Stimulated activated CD4-positive, alpha-beta T cell treated with anti-CD3 and anti-CD28 coated beads, Interleukin-4, amount 100 ng/mL, for 4 hours (primary cell): ENCODE results near the gene ANKRD9.
A peak's percentile ranks its signal among the peaks of the same experiment; 100 is the strongest.
"Not testable (repeated sequence)": the region's sequence is repeated elsewhere in the genome, so short reads cannot be mapped to it uniquely, and the experiment has no call there.

ENCODE experiments used
- DNase-seq, 2 experiments: peaks; one replicate each; pipeline ENCODE4 v3.0.0-alpha.2; 2020

ANKRD9 gene, protein sequence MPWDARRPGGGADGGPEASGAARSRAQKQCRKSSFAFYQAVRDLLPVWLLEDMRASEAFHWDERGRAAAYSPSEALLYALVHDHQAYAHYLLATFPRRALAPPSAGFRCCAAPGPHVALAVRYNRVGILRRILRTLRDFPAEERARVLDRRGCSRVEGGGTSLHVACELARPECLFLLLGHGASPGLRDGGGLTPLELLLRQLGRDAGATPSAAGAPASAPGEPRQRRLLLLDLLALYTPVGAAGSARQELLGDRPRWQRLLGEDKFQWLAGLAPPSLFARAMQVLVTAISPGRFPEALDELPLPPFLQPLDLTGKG

GRCh38 chr14:102509746-102510615 lies at the start of gene ANKRD9:
TSS of gene ANKRD9 (minus strand) at chr14:102509776. CDS start at chr14:102507889, 1,887 bp downstream.
- peak; percentile 85 to 91 for DNase-seq

GRCh38 chr14:102558556-102558955 lies 49.0 kb upstream of the ANKRD9 start:
- DNase-seq: no peak

- DNase-seq: no peak
Measured at GRCh38 chr14:102557434-102558226, 48.1 kb upstream of the ANKRD9 start.

DNA sequence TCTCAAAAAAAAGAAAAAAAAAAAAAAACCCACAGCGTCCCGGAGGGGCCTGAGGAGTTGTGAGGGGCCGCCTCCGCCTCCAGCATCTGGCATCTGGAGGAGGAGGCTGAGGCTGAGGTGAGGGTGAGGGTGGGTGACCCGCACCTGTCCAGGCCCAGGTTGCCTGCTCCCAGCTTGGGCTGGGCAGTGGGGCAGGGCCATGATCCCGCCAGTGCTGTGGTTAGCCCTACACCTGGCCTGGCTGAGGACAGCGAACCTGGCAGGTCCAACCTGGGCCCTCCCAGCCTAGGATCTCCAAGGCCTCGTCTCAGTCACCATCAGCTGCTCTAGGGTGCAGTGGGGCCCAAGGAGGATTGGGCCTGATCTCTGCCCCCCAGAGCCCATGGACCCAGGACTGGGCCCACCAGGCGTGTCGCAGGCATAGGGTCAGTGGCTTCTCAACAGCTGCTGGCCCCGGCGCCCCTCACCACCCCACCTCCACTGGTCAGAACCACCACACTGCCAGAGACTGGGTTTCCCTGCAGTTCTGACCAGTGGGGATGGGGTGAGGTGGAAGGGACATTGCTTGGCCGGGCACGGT lies 46.6 kb upstream of the ANKRD9 start:
- no peak for DNase-seq

DNA sequence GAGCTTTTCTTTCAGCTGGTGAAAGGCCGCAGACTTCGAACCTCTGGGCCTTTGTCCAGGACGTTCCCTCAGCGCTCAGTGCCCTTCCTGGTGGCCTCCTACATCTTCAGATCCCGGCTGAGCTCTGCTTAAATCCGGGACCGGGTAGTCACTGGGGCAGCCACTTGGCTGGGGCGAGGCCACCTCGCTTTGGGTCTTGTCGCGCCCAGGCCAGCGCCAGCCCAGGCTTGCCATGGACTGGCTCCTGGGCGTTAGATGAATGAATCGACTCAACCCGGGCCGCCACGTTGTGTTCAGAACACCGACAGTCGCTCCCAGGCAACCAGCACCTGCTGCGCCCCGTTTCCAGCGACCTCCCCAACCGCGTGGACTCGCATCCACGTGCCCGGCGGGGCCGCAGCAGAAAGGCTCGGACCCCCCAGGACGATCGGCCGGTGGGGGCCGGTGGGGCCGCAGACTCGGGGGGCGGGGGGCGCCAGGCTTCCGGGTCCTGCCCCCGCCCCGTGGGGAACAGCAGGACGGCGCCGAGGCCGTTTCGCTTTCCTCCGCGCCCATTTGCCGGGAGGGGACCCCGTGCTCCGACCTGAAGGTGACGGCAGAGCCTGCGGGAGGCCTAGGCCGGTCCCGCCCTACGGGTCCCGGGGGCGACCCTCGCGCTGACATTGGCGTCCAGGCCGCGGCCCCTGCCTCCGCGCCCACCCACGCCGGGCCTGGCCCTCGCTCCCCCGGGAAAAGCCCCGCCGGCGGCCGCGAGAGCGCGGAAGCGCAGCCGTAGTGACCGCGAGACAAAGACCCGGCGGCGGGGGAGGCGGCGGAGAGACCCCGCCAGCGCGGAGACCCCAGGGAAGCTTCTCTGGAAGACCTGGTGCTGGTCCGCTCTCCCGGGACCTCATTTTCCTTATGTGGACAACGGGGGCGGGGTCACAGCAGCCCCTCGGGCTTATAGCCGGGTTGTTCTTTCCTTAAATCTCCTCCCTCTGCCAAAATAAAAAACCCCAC lies 45.5 kb upstream of the ANKRD9 start:
- peak; percentile 53 to 58 for DNase-seq

GRCh38 chr14:102551995-102552705 lies 42.6 kb upstream of the ANKRD9 start:
- no peak for DNase-seq

GRCh38 chr14:102550927-102551401 lies 41.4 kb upstream of the ANKRD9 start:
- not testable (repeated sequence) for DNase-seq

DNA sequence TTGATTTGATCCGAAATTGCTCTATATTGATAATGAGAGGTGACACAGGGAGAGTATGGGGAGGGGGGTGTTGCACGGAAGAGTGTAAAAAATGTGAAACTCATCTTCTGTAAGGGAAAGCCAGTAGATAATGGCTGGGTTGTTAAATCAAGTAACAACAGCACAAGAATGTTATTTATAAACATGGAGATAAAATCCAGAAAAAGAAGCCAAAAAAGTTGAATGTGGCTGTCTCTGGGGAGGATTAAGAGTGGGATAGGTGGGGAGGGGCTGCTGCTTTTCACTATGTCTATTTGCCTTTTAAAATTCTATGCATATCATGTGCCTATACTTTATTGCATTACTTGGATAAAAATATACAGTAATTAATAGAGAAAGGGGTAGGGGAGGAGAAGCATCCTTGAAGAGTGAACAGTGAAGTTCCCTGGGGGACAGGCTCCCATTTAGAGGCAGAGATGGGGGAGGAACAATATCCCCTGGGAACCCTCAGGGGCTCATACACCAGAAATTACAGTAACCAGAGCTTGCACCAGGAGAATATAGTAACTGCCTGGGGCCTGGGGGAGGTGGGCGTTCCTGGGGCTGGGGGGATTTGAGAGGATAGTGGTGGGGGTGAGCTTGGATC lies 39.2 kb upstream of the ANKRD9 start:
- no peak for DNase-seq

GRCh38 chr14:102545461-102546265 lies 36.1 kb upstream of the ANKRD9 start:
- DNase-seq: no peak

DNA sequence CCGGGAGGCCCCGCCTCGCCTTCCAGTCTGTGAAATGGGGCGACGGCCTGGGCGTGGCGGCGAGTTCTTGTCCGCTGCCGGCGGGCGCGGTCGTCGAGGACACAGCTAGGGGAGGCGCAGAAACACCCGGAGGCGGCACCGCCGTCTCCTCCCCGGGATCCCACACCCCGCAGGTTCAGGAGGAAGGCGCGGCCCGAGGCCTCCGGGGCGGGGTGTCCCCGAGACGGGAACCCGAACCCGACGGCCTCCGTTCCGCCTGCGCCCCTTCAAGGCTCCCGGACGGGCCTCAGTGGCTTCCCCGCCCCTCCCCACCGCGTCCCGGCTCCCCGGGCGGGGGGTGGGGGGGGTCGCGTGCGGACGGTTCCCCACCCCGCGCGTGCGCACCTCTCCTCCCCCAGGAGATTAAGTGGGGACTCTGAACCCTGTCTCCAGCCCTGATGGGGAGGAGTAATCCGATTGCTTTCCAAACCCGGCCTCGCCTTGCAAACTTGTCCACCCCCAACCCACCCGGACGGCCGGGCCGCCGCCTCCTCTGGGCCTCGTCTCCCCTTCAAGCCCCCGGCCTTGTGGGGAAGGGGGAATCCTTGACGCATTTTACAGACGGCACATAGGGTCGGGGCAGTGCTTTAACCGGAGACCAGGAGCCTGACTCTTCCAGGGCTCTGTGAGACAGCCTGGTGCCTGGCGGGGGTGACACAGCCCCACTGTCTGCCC lies 35.3 kb upstream of the ANKRD9 start:
- no peak for DNase-seq

DNA sequence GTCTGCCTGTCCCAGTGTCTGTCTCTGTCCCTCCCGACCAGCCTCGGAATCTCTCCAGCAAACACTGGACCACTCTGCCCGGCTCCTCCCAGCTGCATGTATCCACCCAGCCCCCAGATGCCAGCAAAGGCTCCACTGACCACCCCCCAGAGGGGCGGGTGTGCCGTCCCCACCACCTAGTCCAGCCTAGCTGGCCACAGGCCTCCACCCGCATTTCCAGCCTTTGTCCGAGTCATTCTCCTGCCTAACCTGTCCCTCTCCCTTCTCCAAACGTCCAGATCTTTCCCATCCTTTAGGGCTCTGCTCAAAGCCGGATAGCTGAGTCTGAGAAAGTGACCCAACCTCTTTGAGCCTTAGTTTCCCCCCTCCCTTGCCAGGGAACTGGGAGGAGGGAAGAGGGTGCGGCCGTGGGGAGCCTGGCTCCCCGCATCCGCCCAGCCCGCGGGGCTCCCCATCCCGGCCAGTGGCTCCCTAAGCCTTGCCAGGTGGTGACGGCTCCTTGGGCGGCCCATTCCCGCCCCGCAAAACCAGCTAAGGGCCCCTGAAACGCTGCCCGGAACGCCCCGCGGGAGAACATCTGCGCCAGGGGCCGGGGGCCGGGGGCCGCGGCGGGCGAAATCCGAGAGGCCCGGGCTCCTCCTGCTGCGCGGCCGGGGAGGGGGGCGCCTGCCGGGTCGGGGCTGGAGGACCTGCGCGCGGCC lies 34.6 kb upstream of the ANKRD9 start:
- no peak for DNase-seq

- DNase-seq: no peak
Measured at GRCh38 chr14:102541771-102542170, 32.2 kb upstream of the ANKRD9 start.

- not testable (repeated sequence) for DNase-seq
Measured at GRCh38 chr14:102541029-102541491, 31.5 kb upstream of the ANKRD9 start.

DNA sequence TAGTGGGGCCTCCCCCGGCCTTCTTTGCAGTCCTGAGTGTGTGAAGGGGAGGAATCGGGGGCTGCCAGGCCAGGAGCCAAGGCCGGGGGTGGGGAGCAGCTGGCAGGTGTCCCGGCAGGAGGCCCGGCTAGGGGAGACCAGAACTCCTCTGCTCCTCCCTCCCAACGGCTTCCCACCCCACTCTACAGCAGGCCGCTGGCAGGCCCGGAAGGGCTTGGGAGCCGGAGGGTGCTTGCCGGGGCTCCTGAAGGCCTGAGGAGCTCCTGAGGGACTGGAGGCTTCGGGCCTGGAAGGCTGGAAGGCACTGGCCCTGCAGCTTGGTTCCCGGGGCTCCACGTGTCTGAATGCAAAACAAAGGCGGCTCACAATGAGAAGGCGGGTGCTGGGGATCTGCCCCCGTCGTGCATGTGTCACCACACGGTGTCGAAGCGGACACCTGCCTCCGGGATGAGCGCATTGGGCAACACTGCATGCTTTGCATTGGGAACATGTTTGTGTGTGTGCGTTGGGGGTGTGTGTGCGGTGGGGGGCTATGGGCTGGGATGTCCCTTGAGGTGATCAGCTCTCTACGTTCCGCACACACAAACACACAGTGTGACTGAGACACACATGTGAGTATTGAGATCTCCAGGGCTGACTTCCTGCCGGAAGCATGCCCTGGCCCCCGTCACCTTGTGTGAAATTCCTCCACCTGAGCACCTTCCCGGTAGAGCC lies 30.9 kb upstream of the ANKRD9 start:
- DNase-seq: no peak

- DNase-seq: no peak
Measured at GRCh38 chr14:102539544-102540314, 30.2 kb upstream of the ANKRD9 start.
